WTC11 (cell line): ENCODE results near the gene CCDC167. TPM values are rescaled to one million over a fixed set of nuclear protein-coding genes. Genes with fewer than 3 reads are reported as not detected.
A peak's percentile ranks its signal among the peaks of the same experiment; 100 is the strongest.

Experiments
- ATAC-seq: fragments of 200-7000 bp; cut with Tn5 transposase; 2 replicates; pipeline ENCODE4 v1.10.0; 2021; ENCODE audit warnings: mild to moderate bottlenecking, moderate library complexity
- CTCF ChIA-PET: fragments of 300-600 bp; sonication (Branson Sonifier 250); formaldehyde crosslinking; loops from one replicate; lab custom pipeline; 2021; ENCODE audit warnings: antibody characterized with exemption; lab: Charles Lee
- POLR2A ChIA-PET: fragments of 350-600 bp; sonication (Branson Sonifier 250); formaldehyde crosslinking; loops from one replicate; lab custom pipeline; 2021; ENCODE audit warnings: antibody characterized with exemption; lab: Charles Lee
- DNase-seq: peaks from one replicate; pipeline ENCODE4 v3.0.0; 2021; ENCODE audit warnings: low spot score
- H3K27ac Mint-ChIP-seq: 2 replicates; pipeline ENCODE4 v1.8.0; 2021; ENCODE audit warnings: mixed read lengths
- H3K27me3 Mint-ChIP-seq: 2 replicates; pipeline ENCODE4 v1.8.0; 2021; ENCODE audit warnings: low read depth, mild to moderate bottlenecking, moderate library complexity, mixed read lengths
- H3K36me3 Mint-ChIP-seq: 2 replicates; pipeline ENCODE4 v1.8.0; 2021; ENCODE audit warnings: mixed read lengths
- H3K4me1 Mint-ChIP-seq: 2 replicates; pipeline ENCODE4 v1.8.0; 2022; ENCODE audit warnings: mixed read lengths
- H3K4me3 Mint-ChIP-seq: 2 replicates; pipeline ENCODE4 v1.8.0; 2021; ENCODE audit warnings: mild to moderate bottlenecking, moderate library complexity, mixed read lengths
- H3K9me3 Mint-ChIP-seq: 2 replicates; pipeline ENCODE4 v1.8.0; 2021; ENCODE audit warnings: mixed read lengths
- CREM ChIP-seq: sonication (generic); formaldehyde crosslinking; IDR thresholded peaks from 2 replicates; pipeline ENCODE4 v1.8.1; 2022; ENCODE audit warnings: mild to moderate bottlenecking, missing genetic modification reagents, moderate library complexity
- ETV6 ChIP-seq: sonication (generic); formaldehyde crosslinking; IDR thresholded peaks from 2 replicates; pipeline ENCODE4 v1.8.1; 2022; ENCODE audit warnings: mild to moderate bottlenecking, missing genetic modification reagents
- FOXK1 ChIP-seq: sonication (generic); formaldehyde crosslinking; IDR thresholded peaks from 2 replicates; pipeline ENCODE4 v1.8.0; 2022; ENCODE audit warnings: mild to moderate bottlenecking, moderate library complexity, missing genetic modification reagents
- FOXP1 ChIP-seq: sonication (generic); formaldehyde crosslinking; IDR thresholded peaks from 2 replicates; pipeline ENCODE4 v1.8.0; 2022; ENCODE audit warnings: missing genetic modification reagents, mild to moderate bottlenecking, moderate library complexity, borderline replicate concordance
- GABPB1 ChIP-seq: sonication (generic); formaldehyde crosslinking; IDR thresholded peaks from 2 replicates; pipeline ENCODE4 v1.8.1; 2023; ENCODE audit warnings: mild to moderate bottlenecking, missing genetic modification reagents
- GRHL2 ChIP-seq: fragments of 250-450 bp; sonication (Bioruptor Pico); IDR thresholded peaks from 2 replicates; pipeline ENCODE4 v1.8.0; 2022; ENCODE audit warnings: mild to moderate bottlenecking, moderate library complexity; ENCODE audit not compliant: insufficient replicate concordance, severe bottlenecking
- GTF2I ChIP-seq: fragments of 250-450 bp; sonication (Bioruptor Pico); conservative IDR thresholded peaks from 2 replicates; pipeline ENCODE4 v1.4.0; 2021; ENCODE audit warnings: mild to moderate bottlenecking
- KAT7 ChIP-seq: sonication (generic); formaldehyde crosslinking; IDR thresholded peaks from 2 replicates; pipeline ENCODE4 v1.8.1; 2023; ENCODE audit warnings: missing genetic modification reagents, mild to moderate bottlenecking, borderline replicate concordance
- MYBL2 ChIP-seq: sonication (generic); formaldehyde crosslinking; IDR thresholded peaks from 2 replicates; pipeline ENCODE4 v1.8.1; 2023; ENCODE audit warnings: mild to moderate bottlenecking, moderate library complexity, missing genetic modification reagents
- NR2C2 ChIP-seq: sonication (generic); formaldehyde crosslinking; IDR thresholded peaks from 2 replicates; pipeline ENCODE4 v1.8.0; 2022; ENCODE audit warnings: mild to moderate bottlenecking, missing genetic modification reagents
- NR3C1 ChIP-seq: sonication (generic); formaldehyde crosslinking; conservative IDR thresholded peaks from 2 replicates; pipeline ENCODE4 v1.8.1; 2023; ENCODE audit warnings: low read depth, mild to moderate bottlenecking, missing genetic modification reagents
- PRRX2 ChIP-seq: fragments of 250-450 bp; sonication (Bioruptor Pico); IDR thresholded peaks from 2 replicates; pipeline ENCODE4 v1.8.0; 2021; ENCODE audit warnings: mild to moderate bottlenecking
- RELA ChIP-seq: sonication (generic); formaldehyde crosslinking; IDR thresholded peaks from 2 replicates; pipeline ENCODE4 v1.8.1; 2022; ENCODE audit warnings: missing genetic modification reagents, mild to moderate bottlenecking, borderline replicate concordance
- SMAD4 ChIP-seq: sonication (generic); formaldehyde crosslinking; IDR thresholded peaks from 2 replicates; pipeline ENCODE4 v1.8.0; 2022; ENCODE audit warnings: mild to moderate bottlenecking, missing genetic modification reagents
- SOX15 ChIP-seq: fragments of 250-450 bp; sonication (Bioruptor Pico); IDR thresholded peaks from 2 replicates; pipeline ENCODE4 v1.9.0; 2021; ENCODE audit warnings: mild to moderate bottlenecking
- TCF7 ChIP-seq: sonication (generic); formaldehyde crosslinking; IDR thresholded peaks from 2 replicates; pipeline ENCODE4 v1.8.0; 2022; ENCODE audit warnings: mild to moderate bottlenecking, low read depth, missing genetic modification reagents, moderate library complexity
- ZNF138 ChIP-seq: sonication (generic); formaldehyde crosslinking; conservative IDR thresholded peaks from 2 replicates; pipeline ENCODE4 v1.8.1; 2022; ENCODE audit warnings: mild to moderate bottlenecking, moderate library complexity, missing genetic modification reagents
- ZNF317 ChIP-seq: sonication (generic); formaldehyde crosslinking; IDR thresholded peaks from 2 replicates; pipeline ENCODE4 v1.8.1; 2023; ENCODE audit warnings: low read depth, mild to moderate bottlenecking, moderate library complexity, missing genetic modification reagents, borderline replicate concordance
- ZNF671 ChIP-seq: fragments of 250-450 bp; sonication (Bioruptor Pico); IDR thresholded peaks from 2 replicates; pipeline ENCODE4 v1.8.0; 2021; ENCODE audit warnings: mild to moderate bottlenecking
- total RNA-seq: library from RNA; stranded (reverse); gene quantifications from 3 replicates; pipeline ENCODE4 v1.2.3, GENCODE V29; 2021
- TF ChIP-seq, protein P1 (sequence below): sonication (generic); formaldehyde crosslinking; IDR thresholded peaks from 2 replicates; pipeline ENCODE4 v1.8.1; 2022; ENCODE audit warnings: low read depth, missing genetic modification reagents, borderline replicate concordance
- TF ChIP-seq, protein P2 (sequence below): sonication (generic); formaldehyde crosslinking; IDR thresholded peaks from 2 replicates; pipeline ENCODE4 v1.8.1; 2023; ENCODE audit warnings: mild to moderate bottlenecking, missing genetic modification reagents, moderate library complexity
- TF ChIP-seq, protein P3 (sequence below): sonication (generic); formaldehyde crosslinking; IDR thresholded peaks from 2 replicates; pipeline ENCODE4 v1.8.1; 2022; ENCODE audit warnings: mild to moderate bottlenecking, missing genetic modification reagents, moderate library complexity, borderline replicate concordance
- TF ChIP-seq, protein P4 (sequence below): sonication (generic); formaldehyde crosslinking; IDR thresholded peaks from 2 replicates; pipeline ENCODE4 v1.8.0; 2023; ENCODE audit warnings: mild to moderate bottlenecking, missing genetic modification reagents
- TF ChIP-seq, protein P5 (sequence below): fragments of 250-450 bp; sonication (Bioruptor Pico); IDR thresholded peaks from 2 replicates; pipeline ENCODE4 v2.1.2; 2022; ENCODE audit warnings: mild to moderate bottlenecking, moderate library complexity
- TF ChIP-seq, protein P6 (sequence below): sonication (generic); formaldehyde crosslinking; IDR thresholded peaks from 2 replicates; pipeline ENCODE4 v1.8.1; 2023; ENCODE audit warnings: mild to moderate bottlenecking, missing genetic modification reagents

The CCDC167 gene
- total RNA-seq, 1 experiment from 2014 or later, result 19.1 TPM

DNA sequence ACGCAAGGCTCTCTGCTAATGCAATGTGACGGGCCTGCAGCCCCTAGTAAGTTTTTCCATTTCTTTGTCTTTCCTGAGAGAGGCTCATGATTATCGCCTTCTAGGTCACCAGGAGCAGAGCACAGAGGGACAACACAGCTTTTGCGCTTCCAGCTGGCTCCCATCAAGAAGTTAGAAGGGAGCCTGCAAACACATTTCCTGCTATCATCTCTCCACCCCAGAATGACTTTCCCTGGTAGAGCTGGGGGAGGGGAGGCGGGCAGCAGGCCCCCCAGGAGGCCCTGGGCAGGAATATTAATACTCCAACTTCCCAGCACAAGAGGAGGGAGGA is 35.7 kb upstream of the CCDC167 start (continued):
- TF ChIP-seq CREM (CRISPR knock-in tag), result no peak

DNA sequence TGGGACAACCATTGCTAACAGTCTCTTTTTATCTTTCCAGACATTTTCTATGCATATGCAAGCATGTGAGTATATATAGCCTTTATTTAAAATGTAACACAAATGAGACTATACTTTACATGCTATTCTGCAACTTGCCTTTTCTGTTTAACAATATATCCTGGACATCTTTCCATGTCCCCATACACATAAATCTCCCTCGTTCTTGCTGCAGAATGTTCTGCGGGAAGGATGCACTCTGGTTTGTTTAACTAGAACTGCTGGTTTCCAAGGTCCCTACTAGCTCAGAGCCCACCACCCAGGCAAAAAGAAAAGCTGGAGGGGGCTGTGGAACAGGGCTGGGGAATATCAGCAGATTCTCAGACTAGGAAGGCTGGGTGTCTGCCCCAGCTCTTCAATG is 35.2 kb upstream of the CCDC167 start:
- Mint-ChIP-seq H3K27ac (no peak overlapping the region), H3K4me3 (peak overlapping the region; percentile 77), H3K36me3 (no peaks in the 10 kb centered on the region), H3K9me3 (no peaks in the 10 kb centered on the region; the same call in 1 of the 2 replicates), H3K4me1 (peaks cover 31% of the 10 kb centered on the region), H3K27me3 (peaks cover 66% of the 10 kb centered on the region)
- DNase-seq, result no peak
- ATAC-seq, result no peak
- ChIA-PET CTCF (interaction anchor here (0.8 to 7.7 kb wide), 14 partner anchors 9 to 157 kb away, joined by 3 to 140 read pairs (median 7); no protein-coding TSS in a partner anchor), POLR2A (no interaction called here)
- TF ChIP-seq SOX15 (CRISPR knock-in tag), result no peak
- no peak for TF ChIP-seq TCF7 (CRISPR knock-in tag)
- TF ChIP-seq FOXP1 (CRISPR knock-in tag), result no peak
- no peak for TF ChIP-seq ZNF138 (CRISPR knock-in tag)
- no peak for TF ChIP-seq PRRX2 (CRISPR knock-in tag)
- TF ChIP-seq, protein P1, sequence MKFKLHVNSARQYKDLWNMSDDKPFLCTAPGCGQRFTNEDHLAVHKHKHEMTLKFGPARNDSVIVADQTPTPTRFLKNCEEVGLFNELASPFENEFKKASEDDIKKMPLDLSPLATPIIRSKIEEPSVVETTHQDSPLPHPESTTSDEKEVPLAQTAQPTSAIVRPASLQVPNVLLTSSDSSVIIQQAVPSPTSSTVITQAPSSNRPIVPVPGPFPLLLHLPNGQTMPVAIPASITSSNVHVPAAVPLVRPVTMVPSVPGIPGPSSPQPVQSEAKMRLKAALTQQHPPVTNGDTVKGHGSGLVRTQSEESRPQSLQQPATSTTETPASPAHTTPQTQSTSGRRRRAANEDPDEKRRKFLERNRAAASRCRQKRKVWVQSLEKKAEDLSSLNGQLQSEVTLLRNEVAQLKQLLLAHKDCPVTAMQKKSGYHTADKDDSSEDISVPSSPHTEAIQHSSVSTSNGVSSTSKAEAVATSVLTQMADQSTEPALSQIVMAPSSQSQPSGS (CRISPR knock-in tag), result no peak
- no peak for TF ChIP-seq SMAD4 (CRISPR knock-in tag)
- TF ChIP-seq NR2C2 (CRISPR knock-in tag), result no peak
- TF ChIP-seq MYBL2 (CRISPR knock-in tag), result no peak

DNA sequence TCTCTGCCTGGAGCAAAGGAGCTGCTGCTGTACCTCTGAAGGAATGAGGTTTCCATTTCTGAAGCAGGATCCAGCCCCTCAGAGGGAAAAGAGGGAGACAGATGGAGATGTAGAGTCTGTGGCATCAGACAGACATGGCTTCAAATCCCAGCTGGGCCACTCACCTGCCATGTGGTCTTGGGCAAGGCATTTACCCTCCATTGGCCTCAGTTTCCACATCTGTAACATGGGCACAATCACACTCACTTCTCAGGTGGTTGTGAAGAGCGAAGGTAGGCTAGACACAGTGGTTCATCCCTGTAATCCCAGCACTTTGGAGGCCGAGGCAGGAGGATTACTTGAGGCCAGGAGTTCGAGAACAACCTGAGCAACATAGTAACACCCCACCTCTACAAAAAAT is 32.4 kb upstream of the CCDC167 start:
- Mint-ChIP-seq H3K4me1 (peaks cover 18% of the 10 kb centered on the region), H3K36me3 (no peaks in the 10 kb centered on the region), H3K4me3 (no peak overlapping the region), H3K27ac (no peak overlapping the region), H3K9me3 (no peaks in the 10 kb centered on the region), H3K27me3 (peaks cover 46% of the 10 kb centered on the region)
- CTCF ChIA-PET, result interaction anchor here (1.8 kb wide), 1 partner anchor 161 kb away, joined by 5 read pairs; no protein-coding TSS in a partner anchor
- ATAC-seq, result no peak
- POLR2A ChIA-PET, result no interaction called here
- TF ChIP-seq, protein P2, sequence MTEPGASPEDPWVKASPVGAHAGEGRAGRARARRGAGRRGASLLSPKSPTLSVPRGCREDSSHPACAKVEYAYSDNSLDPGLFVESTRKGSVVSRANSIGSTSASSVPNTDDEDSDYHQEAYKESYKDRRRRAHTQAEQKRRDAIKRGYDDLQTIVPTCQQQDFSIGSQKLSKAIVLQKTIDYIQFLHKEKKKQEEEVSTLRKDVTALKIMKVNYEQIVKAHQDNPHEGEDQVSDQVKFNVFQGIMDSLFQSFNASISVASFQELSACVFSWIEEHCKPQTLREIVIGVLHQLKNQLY (CRISPR knock-in tag), result no peak
- TF ChIP-seq FOXK1 (no peak), NR3C1 (CRISPR knock-in tag) (no peak), SOX15 (CRISPR knock-in tag) (no peak), KAT7 (no peak), GRHL2 (CRISPR knock-in tag) (no peak), RELA (CRISPR knock-in tag) (no peak), GTF2I (CRISPR knock-in tag) (no peak), GABPB1 (CRISPR knock-in tag) (no peak), ZNF671 (CRISPR knock-in tag) (no peak), ETV6 (CRISPR knock-in tag) (no peak), ZNF317 (CRISPR knock-in tag) (no peak)
- TF ChIP-seq, protein P3, sequence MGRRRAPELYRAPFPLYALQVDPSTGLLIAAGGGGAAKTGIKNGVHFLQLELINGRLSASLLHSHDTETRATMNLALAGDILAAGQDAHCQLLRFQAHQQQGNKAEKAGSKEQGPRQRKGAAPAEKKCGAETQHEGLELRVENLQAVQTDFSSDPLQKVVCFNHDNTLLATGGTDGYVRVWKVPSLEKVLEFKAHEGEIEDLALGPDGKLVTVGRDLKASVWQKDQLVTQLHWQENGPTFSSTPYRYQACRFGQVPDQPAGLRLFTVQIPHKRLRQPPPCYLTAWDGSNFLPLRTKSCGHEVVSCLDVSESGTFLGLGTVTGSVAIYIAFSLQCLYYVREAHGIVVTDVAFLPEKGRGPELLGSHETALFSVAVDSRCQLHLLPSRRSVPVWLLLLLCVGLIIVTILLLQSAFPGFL, result no peak
- TF ChIP-seq, protein P4, sequence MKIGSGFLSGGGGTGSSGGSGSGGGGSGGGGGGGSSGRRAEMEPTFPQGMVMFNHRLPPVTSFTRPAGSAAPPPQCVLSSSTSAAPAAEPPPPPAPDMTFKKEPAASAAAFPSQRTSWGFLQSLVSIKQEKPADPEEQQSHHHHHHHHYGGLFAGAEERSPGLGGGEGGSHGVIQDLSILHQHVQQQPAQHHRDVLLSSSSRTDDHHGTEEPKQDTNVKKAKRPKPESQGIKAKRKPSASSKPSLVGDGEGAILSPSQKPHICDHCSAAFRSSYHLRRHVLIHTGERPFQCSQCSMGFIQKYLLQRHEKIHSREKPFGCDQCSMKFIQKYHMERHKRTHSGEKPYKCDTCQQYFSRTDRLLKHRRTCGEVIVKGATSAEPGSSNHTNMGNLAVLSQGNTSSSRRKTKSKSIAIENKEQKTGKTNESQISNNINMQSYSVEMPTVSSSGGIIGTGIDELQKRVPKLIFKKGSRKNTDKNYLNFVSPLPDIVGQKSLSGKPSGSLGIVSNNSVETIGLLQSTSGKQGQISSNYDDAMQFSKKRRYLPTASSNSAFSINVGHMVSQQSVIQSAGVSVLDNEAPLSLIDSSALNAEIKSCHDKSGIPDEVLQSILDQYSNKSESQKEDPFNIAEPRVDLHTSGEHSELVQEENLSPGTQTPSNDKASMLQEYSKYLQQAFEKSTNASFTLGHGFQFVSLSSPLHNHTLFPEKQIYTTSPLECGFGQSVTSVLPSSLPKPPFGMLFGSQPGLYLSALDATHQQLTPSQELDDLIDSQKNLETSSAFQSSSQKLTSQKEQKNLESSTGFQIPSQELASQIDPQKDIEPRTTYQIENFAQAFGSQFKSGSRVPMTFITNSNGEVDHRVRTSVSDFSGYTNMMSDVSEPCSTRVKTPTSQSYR (CRISPR knock-in tag), result no peak
- TF ChIP-seq, protein P5, sequence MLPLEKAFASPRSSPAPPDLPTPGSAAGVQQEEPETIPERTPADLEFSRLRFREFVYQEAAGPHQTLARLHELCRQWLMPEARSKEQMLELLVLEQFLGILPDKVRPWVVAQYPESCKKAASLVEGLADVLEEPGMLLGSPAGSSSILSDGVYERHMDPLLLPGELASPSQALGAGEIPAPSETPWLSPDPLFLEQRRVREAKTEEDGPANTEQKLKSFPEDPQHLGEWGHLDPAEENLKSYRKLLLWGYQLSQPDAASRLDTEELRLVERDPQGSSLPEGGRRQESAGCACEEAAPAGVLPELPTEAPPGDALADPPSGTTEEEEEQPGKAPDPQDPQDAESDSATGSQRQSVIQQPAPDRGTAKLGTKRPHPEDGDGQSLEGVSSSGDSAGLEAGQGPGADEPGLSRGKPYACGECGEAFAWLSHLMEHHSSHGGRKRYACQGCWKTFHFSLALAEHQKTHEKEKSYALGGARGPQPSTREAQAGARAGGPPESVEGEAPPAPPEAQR (CRISPR knock-in tag), result no peak
- TF ChIP-seq, protein P6, sequence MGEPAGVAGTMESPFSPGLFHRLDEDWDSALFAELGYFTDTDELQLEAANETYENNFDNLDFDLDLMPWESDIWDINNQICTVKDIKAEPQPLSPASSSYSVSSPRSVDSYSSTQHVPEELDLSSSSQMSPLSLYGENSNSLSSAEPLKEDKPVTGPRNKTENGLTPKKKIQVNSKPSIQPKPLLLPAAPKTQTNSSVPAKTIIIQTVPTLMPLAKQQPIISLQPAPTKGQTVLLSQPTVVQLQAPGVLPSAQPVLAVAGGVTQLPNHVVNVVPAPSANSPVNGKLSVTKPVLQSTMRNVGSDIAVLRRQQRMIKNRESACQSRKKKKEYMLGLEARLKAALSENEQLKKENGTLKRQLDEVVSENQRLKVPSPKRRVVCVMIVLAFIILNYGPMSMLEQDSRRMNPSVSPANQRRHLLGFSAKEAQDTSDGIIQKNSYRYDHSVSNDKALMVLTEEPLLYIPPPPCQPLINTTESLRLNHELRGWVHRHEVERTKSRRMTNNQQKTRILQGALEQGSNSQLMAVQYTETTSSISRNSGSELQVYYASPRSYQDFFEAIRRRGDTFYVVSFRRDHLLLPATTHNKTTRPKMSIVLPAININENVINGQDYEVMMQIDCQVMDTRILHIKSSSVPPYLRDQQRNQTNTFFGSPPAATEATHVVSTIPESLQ (CRISPR knock-in tag), result no peak
- DNase-seq, result no peak
